Kidney tubule cell (primary cell): Measurements from ENCODE around the gene GSTM5.
"Not testable (repeated sequence)": the region's sequence is repeated elsewhere in the genome, so short reads cannot be mapped to it uniquely, and the experiment has no call there.

Experiments used
- DNase-seq: peaks from one replicate; pipeline ENCODE4 v3.0.0-alpha.2; 2018; ENCODE audit warnings: low spot score

Gene GSTM5

GRCh38 chr1:109711593-109712320, at the start of gene GSTM5:
Gene GSTM5 (plus strand): TSS chr1:109712251. CDS start chr1:109712313, 62 bp downstream.
- DNase-seq, result peak; percentile 0

GRCh38 chr1:109664671-109665070, 47.4 kb upstream of the GSTM5 start:
- no peak for DNase-seq

GRCh38 chr1:109667452-109668122, 44.5 kb upstream of the GSTM5 start, which contains the start of gene GSTM2:
Gene GSTM2 (plus strand): TSS chr1:109668057. CDS start chr1:109668116, 59 bp downstream.
- DNase-seq, result peak; percentile 66

GRCh38 chr1:109668123-109668775, 43.8 kb upstream of the GSTM5 start:
- DNase-seq, result peak; percentile 1

- DNase-seq, result peak; percentile 0
These were observed 42.7 kb upstream of the GSTM5 start for GRCh38 chr1:109669246-109669948.

GRCh38 chr1:109669949-109670302, 42.1 kb upstream of the GSTM5 start:
- DNase-seq, result peak; percentile 0

GRCh38 chr1:109671067-109671466, 41.0 kb upstream of the GSTM5 start:
- peak; percentile 0 for DNase-seq

- DNase-seq, result not testable (repeated sequence)
These were observed 38.2 kb upstream of the GSTM5 start for GRCh38 chr1:109673861-109674260.

- peak; percentile 0 for DNase-seq
These were observed 35.2 kb upstream of the GSTM5 start for GRCh38 chr1:109676683-109677381.

- DNase-seq, result no peak
These were observed 34.6 kb upstream of the GSTM5 start for GRCh38 chr1:109677459-109677858.

- not testable (repeated sequence) for DNase-seq
These were observed 33.4 kb upstream of the GSTM5 start for GRCh38 chr1:109678637-109679036.

- DNase-seq, result not testable (repeated sequence)
These were observed 27.3 kb upstream of the GSTM5 start for GRCh38 chr1:109684777-109685176.

- not testable (repeated sequence) for DNase-seq
These were observed 26.7 kb upstream of the GSTM5 start for GRCh38 chr1:109685399-109685798.

- DNase-seq, result not testable (repeated sequence)
These were observed 26.2 kb upstream of the GSTM5 start for GRCh38 chr1:109685890-109686289.

- DNase-seq, result not testable (repeated sequence)
These were observed 24.9 kb upstream of the GSTM5 start for GRCh38 chr1:109687109-109687508.

- no peak for DNase-seq
These were observed 24.2 kb upstream of the GSTM5 start, which contains the start of gene GSTM1 for GRCh38 chr1:109687641-109688499. Gene GSTM1 (plus strand): TSS chr1:109687817. CDS start chr1:109687874, 57 bp downstream.

- DNase-seq, result no peak
These were observed 22.1 kb upstream of the GSTM5 start for GRCh38 chr1:109689844-109690405.

- no peak for DNase-seq
These were observed 20.3 kb upstream of the GSTM5 start for GRCh38 chr1:109691759-109692158.

GRCh38 chr1:109694400-109694799, 17.7 kb upstream of the GSTM5 start:
- DNase-seq, result not testable (repeated sequence)

GRCh38 chr1:109695138-109695537, 16.9 kb upstream of the GSTM5 start:
- DNase-seq, result not testable (repeated sequence)
